Spinal cord (tissue), 10 donors: ENCODE measurements around the gene ATP13A5. TPM values are rescaled to one million over a fixed set of nuclear protein-coding genes. Genes with fewer than 3 reads are reported as not detected.

Source experiments
- DNase-seq, 6 donors: peaks; one replicate each; pipeline versions ENCODE4 v3.0.0 to v3.0.0-alpha.2; 2013 to 2015; ENCODE audit warnings: low spot score in 6 of 6, low read depth in 4 of 6
- H3K27ac ChIP-seq: one replicate; pipeline ENCODE4 v1.5.1; 2013; ENCODE audit warnings: low read depth, low read length, control low read depth
- H3K27me3 ChIP-seq: one replicate; pipeline ENCODE4 v1.6.1; 2013; ENCODE audit warnings: low read length; ENCODE audit not compliant: control insufficient read depth, insufficient read depth
- H3K36me3 ChIP-seq: one replicate; pipeline ENCODE4 v1.6.1; 2013; ENCODE audit warnings: low read length; ENCODE audit not compliant: control insufficient read depth, insufficient read depth
- H3K4me1 ChIP-seq: one replicate; pipeline ENCODE4 v1.6.1; 2013; ENCODE audit warnings: low read length; ENCODE audit not compliant: control insufficient read depth, insufficient read depth
- H3K4me3 ChIP-seq: one replicate; pipeline ENCODE4 v1.5.1; 2013; ENCODE audit warnings: low read depth, low read length, control low read depth
- H3K9me3 ChIP-seq: one replicate; pipeline ENCODE4 v1.6.1; 2013; ENCODE audit warnings: low read length; ENCODE audit not compliant: control insufficient read depth, insufficient read depth
- WGBS: methylation state at CpG from one replicate; pipeline ENCODE4 v1.1.5; 2013; ENCODE audit warnings: missing lambda C conversion rate; ENCODE audit not compliant: insufficient coverage; 5-methylcytosine and 5-hydroxymethylcytosine counted together
- long read RNA-seq, 4 donors: transcript quantifications; one replicate each; lab custom pipeline, GENCODE V29; 2026
- polyA plus RNA-seq, 2 donors: library from polyadenylated mRNA; unstranded; fragments of 120-200 nt; gene quantifications; one replicate each; pipeline ENCODE4 v1.2.1, GENCODE V29; 2013; ENCODE audit not compliant: insufficient read length in 2 of 2
- total RNA-seq, 2 donors: library from RNA; depleted of rRNA in 1 of 2; stranded (reverse); fragments of 120-200 nt in 1 of 2; fragments of >200 nt in 1 of 2; gene quantifications; one replicate each; pipeline versions ENCODE4 v1.2.3 to v1.2.4, GENCODE V29; 2013 to 2014
- donor health status: healthy.

Gene ATP13A5
- total RNA-seq: 1 to 10 TPM in 1 of 2 donors, under 1 TPM in 1; 0.89 to 1.5 TPM
- polyA plus RNA-seq: 1 to 10 TPM; 2.6 to 3.9 TPM
- long read RNA-seq, donor 1: 0 reads
- long read RNA-seq, donor 2: 0 reads
- long read RNA-seq, donor 3: 0 reads
- long read RNA-seq, donor 4: 0 reads

GRCh38 chr3:193378706-193379105 lies at the start of gene ATP13A5:
Gene ATP13A5, minus strand, starts transcription at chr3:193378753. Its CDS starts 28 bp downstream, at chr3:193378725.
- no peaks in the 10 kb centered on the region for H3K4me1 ChIP-seq
- no peak for DNase-seq
- no peaks in the 10 kb centered on the region for H3K9me3 ChIP-seq
- H3K27me3 ChIP-seq: no peaks in the 10 kb centered on the region
- WGBS: 93% methylated on average over 3 of the region's 6 CpGs
- H3K27ac ChIP-seq: no peak within 1 kb of the TSS
- no peak within 1 kb of the TSS for H3K4me3 ChIP-seq
- H3K36me3 ChIP-seq: no peaks in the 10 kb centered on the region

- no peak for DNase-seq
- no peak overlapping the region for H3K4me3 ChIP-seq
- H3K4me1 ChIP-seq: no peaks in the 10 kb centered on the region
- H3K27ac ChIP-seq: no peak overlapping the region
- H3K9me3 ChIP-seq: peaks cover 8% of the 10 kb centered on the region
- WGBS: 94% methylated on average over 4 of the region's 4 CpGs
- H3K27me3 ChIP-seq: no peaks in the 10 kb centered on the region
- peaks cover 17% of the 10 kb centered on the region for H3K36me3 ChIP-seq
Measured at GRCh38 chr3:193418576-193419373, 40.2 kb upstream of the ATP13A5 start.

GRCh38 chr3:193416629-193417028 lies 38.1 kb upstream of the ATP13A5 start:
- Histone ChIP-seq H3K27me3 (no peaks in the 10 kb centered on the region), H3K27ac (no peak overlapping the region), H3K4me3 (no peak overlapping the region), H3K36me3 (peaks cover 17% of the 10 kb centered on the region), H3K9me3 (peaks cover 8% of the 10 kb centered on the region), H3K4me1 (no peaks in the 10 kb centered on the region)
- no CpG with 5 or more reads among the region's 2 CpGs for WGBS
- DNase-seq: no peak

- no peak for DNase-seq
- Histone ChIP-seq H3K36me3 (no peaks in the 10 kb centered on the region), H3K4me1 (no peaks in the 10 kb centered on the region), H3K27me3 (no peaks in the 10 kb centered on the region), H3K4me3 (no peak overlapping the region), H3K27ac (no peak overlapping the region), H3K9me3 (no peaks in the 10 kb centered on the region)
- 56% methylated on average over 1 of the region's 1 CpG for WGBS
Measured at GRCh38 chr3:193407688-193408087, 29.1 kb upstream of the ATP13A5 start.

GRCh38 chr3:193407112-193407511 lies 28.6 kb upstream of the ATP13A5 start:
- Histone ChIP-seq H3K4me3 (no peak overlapping the region), H3K36me3 (no peaks in the 10 kb centered on the region), H3K4me1 (no peaks in the 10 kb centered on the region), H3K27ac (no peak overlapping the region), H3K27me3 (no peaks in the 10 kb centered on the region), H3K9me3 (no peaks in the 10 kb centered on the region)
- 59% methylated on average over 2 of the region's 6 CpGs for WGBS
- peak in 1 of 6 donors; percentile 48 for DNase-seq

- Histone ChIP-seq H3K27ac (no peak overlapping the region), H3K4me3 (no peak overlapping the region), H3K36me3 (no peaks in the 10 kb centered on the region), H3K9me3 (no peaks in the 10 kb centered on the region), H3K27me3 (no peaks in the 10 kb centered on the region), H3K4me1 (no peaks in the 10 kb centered on the region)
- WGBS: 90% methylated on average over 2 of the region's 2 CpGs
- no peak for DNase-seq
Measured at GRCh38 chr3:193403307-193403706, 24.8 kb upstream of the ATP13A5 start.

GRCh38 chr3:193400304-193400703 lies 21.8 kb upstream of the ATP13A5 start:
- no peaks in the 10 kb centered on the region for H3K27me3 ChIP-seq
- no peak overlapping the region for H3K4me3 ChIP-seq
- no peaks in the 10 kb centered on the region for H3K36me3 ChIP-seq
- no peak overlapping the region for H3K27ac ChIP-seq
- DNase-seq: peak in 1 of 6 donors; percentile 46
- no peaks in the 10 kb centered on the region for H3K4me1 ChIP-seq
- no peaks in the 10 kb centered on the region for H3K9me3 ChIP-seq

GRCh38 chr3:193396451-193397244 lies 18.1 kb upstream of the ATP13A5 start:
- no peak overlapping the region for H3K4me3 ChIP-seq
- H3K9me3 ChIP-seq: no peaks in the 10 kb centered on the region
- no peaks in the 10 kb centered on the region for H3K36me3 ChIP-seq
- no peak for DNase-seq
- no peaks in the 10 kb centered on the region for H3K27me3 ChIP-seq
- H3K27ac ChIP-seq: no peak overlapping the region
- no peaks in the 10 kb centered on the region for H3K4me1 ChIP-seq
- WGBS: 91% methylated on average over 5 of the region's 7 CpGs

GRCh38 chr3:193391902-193392301 lies 13.3 kb upstream of the ATP13A5 start:
- no peak overlapping the region for H3K4me3 ChIP-seq
- H3K36me3 ChIP-seq: no peaks in the 10 kb centered on the region
- H3K9me3 ChIP-seq: no peaks in the 10 kb centered on the region
- no peak for DNase-seq
- no peaks in the 10 kb centered on the region for H3K4me1 ChIP-seq
- no peak overlapping the region for H3K27ac ChIP-seq
- no peaks in the 10 kb centered on the region for H3K27me3 ChIP-seq
- WGBS: 57% methylated on average over 3 of the region's 3 CpGs
